Measurements from ENCODE around the gene RBM7. TPM values are rescaled to one million over a fixed set of nuclear protein-coding genes. Genes with fewer than 3 reads are reported as not detected.

RBM7 gene
- total RNA-seq, 1 experiment from 2014 or later, result 27.9 TPM

GRCh38 chr11:114375052-114375451 lies 25.4 kb upstream of the RBM7 start:
- ATAC-seq, result no peak
- ChIA-PET CTCF (no interaction called here), POLR2A (no interaction called here), RAD21 (ENCODE audit: low non-redundant PET in 1 of 2, low total read pairs in 2 of 2, uncharacterized antibody in 2 of 2, unreplicated experiment in 2 of 2) (no interaction called here)
- TF ChIP-seq POLR2A (IDR thresholded peaks at IDR 0.05; ENCODE audit: borderline replicate concordance, extremely low read depth, insufficient read depth, insufficient read length), result no peak
- no peak for TF ChIP-seq ELF1 (IDR thresholded peaks at IDR 0.05; ENCODE audit: borderline replicate concordance, low read depth)
- TF ChIP-seq TCF7L2 (IDR thresholded peaks at IDR 0.05; ENCODE audit: borderline replicate concordance, extremely low read depth, insufficient read depth, insufficient read length), result no peak
- TF ChIP-seq SP1 (IDR thresholded peaks at IDR 0.05; ENCODE audit: low read depth), result no peak
- TF ChIP-seq MAX (IDR thresholded peaks at IDR 0.05), result no peak
- no peak for TF ChIP-seq REST (IDR thresholded peaks at IDR 0.05; ENCODE audit: low read depth)
- no peak for TF ChIP-seq CTCF (IDR thresholded peaks at IDR 0.05 in 2 of 3, conservative IDR thresholded peaks at IDR 0.05 in 1 of 3; ENCODE audit: borderline replicate concordance in 1 of 3, insufficient read depth in 1 of 3, low read depth in 2 of 3, low read length in 2 of 3)
- no peak for TF ChIP-seq CEBPB (IDR thresholded peaks at IDR 0.05; ENCODE audit: low read depth)
- no peak for TF ChIP-seq SIN3A (IDR thresholded peaks at IDR 0.05; ENCODE audit: low read depth)
- DNase-seq (ENCODE audit: low read depth, low spot score), result no peak
- intact Hi-C loops (cut with micrococcal nuclease), result no loop called here
- no TSS peak for BruUV-seq (replicated peaks)
- Histone ChIP-seq H3K27me3 (ENCODE audit: insufficient read depth, low read length) (peaks cover 64% of the 10 kb centered on the region), H3K4me3 (replicated peaks in 1 of 2; ENCODE audit: low read depth in 1 of 2, low read length in 2 of 2) (no peak overlapping the region), H3K36me3 (ENCODE audit: control insufficient read depth in 1 of 2, insufficient read depth in 2 of 2, low read length in 2 of 2) (no peaks in the 10 kb centered on the region), H3K4me1 (ENCODE audit: control insufficient read depth in 1 of 2, insufficient read depth in 2 of 2, low read length in 2 of 2) (no peaks in the 10 kb centered on the region), H2AFZ (ENCODE audit: low read depth, low read length, poor library complexity, severe bottlenecking) (no peak overlapping the region), H3K79me2 (ENCODE audit: insufficient read depth, low read length) (no peaks in the 10 kb centered on the region), H3K27ac (ENCODE audit: low read depth, low read length) (no peak overlapping the region), H4K20me1 (ENCODE audit: insufficient read depth) (no peaks in the 10 kb centered on the region), H3K9me2 (ENCODE audit: insufficient read depth) (no peaks in the 10 kb centered on the region), H3K9me3 (ENCODE audit: control insufficient read depth in 1 of 2, insufficient read depth in 1 of 2, low read depth in 1 of 2, low read length in 2 of 2) (no peaks in the 10 kb centered on the region), H3K9ac (ENCODE audit: low read length) (no peak overlapping the region), H3K4me2 (ENCODE audit: low read length) (no peak overlapping the region)

Measured in HCT116 (cell line).